Progenitor cell of endocrine pancreas (in vitro differentiated cells): ENCODE results near the gene PTBP1. TPM values are rescaled to one million over a fixed set of nuclear protein-coding genes. Genes with fewer than 3 reads are reported as not detected.

Experiments
- DNase-seq: peaks from one replicate; pipeline ENCODE4 v3.0.0; 2021; ENCODE audit warnings: low spot score; ENCODE audit not compliant: unreplicated experiment
- H3K27ac Mint-ChIP-seq: 2 replicates; pipeline ENCODE4 v1.8.0; 2021; ENCODE audit warnings: mild to moderate bottlenecking, moderate library complexity, mixed read lengths
- H3K27me3 Mint-ChIP-seq: 2 replicates; pipeline ENCODE4 v1.8.0; 2021; ENCODE audit warnings: mixed read lengths
- H3K36me3 Mint-ChIP-seq: 2 replicates; pipeline ENCODE4 v1.8.0; 2022; ENCODE audit warnings: mixed read lengths; ENCODE audit not compliant: insufficient read depth
- H3K4me1 Mint-ChIP-seq: 2 replicates; pipeline ENCODE4 v1.8.0; 2021; ENCODE audit warnings: low read depth, mixed read lengths
- H3K4me3 Mint-ChIP-seq: 2 replicates; pipeline ENCODE4 v1.8.0; 2021; ENCODE audit warnings: low read depth, mild to moderate bottlenecking, moderate library complexity, mixed read lengths
- H3K9me3 Mint-ChIP-seq: 2 replicates; pipeline ENCODE4 v1.8.0; 2021; ENCODE audit warnings: low read depth, mixed read lengths
- CTCF ChIP-seq: fragments of 200-600 bp; sonication (generic); IDR thresholded peaks from one replicate; pipeline ENCODE4 v1.5.0; 2021; ENCODE audit warnings: antibody characterized with exemption, mild to moderate bottlenecking; ENCODE audit not compliant: unreplicated experiment
- total RNA-seq: library from RNA; stranded (reverse); gene quantifications from 2 replicates; pipeline ENCODE4 v1.2.1, GENCODE V29; 2021

PTBP1 gene
- total RNA-seq, 1 donor from 2014 or later: 500 TPM

GRCh38 chr19:824885-825284 is 27.6 kb downstream of the PTBP1 start:
- H3K36me3 Mint-ChIP-seq: no peaks in the 10 kb centered on the region
- no peak overlapping the region for H3K4me3 Mint-ChIP-seq
- no peak for DNase-seq
- H3K27me3 Mint-ChIP-seq: no peaks in the 10 kb centered on the region
- no peak for TF ChIP-seq CTCF
- no peak overlapping the region for H3K27ac Mint-ChIP-seq
- H3K4me1 Mint-ChIP-seq: peaks cover 2% of the 10 kb centered on the region
- no peaks in the 10 kb centered on the region for H3K9me3 Mint-ChIP-seq

- Mint-ChIP-seq H3K4me3 (no peak overlapping the region), H3K27me3 (no peaks in the 10 kb centered on the region), H3K27ac (no peak overlapping the region), H3K4me1 (peaks cover 2% of the 10 kb centered on the region), H3K36me3 (no peaks in the 10 kb centered on the region), H3K9me3 (no peaks in the 10 kb centered on the region)
- TF ChIP-seq CTCF: no peak
- DNase-seq: no peak
These were observed 28.8 kb downstream of the PTBP1 start for GRCh38 chr19:825897-826644.

DNA sequence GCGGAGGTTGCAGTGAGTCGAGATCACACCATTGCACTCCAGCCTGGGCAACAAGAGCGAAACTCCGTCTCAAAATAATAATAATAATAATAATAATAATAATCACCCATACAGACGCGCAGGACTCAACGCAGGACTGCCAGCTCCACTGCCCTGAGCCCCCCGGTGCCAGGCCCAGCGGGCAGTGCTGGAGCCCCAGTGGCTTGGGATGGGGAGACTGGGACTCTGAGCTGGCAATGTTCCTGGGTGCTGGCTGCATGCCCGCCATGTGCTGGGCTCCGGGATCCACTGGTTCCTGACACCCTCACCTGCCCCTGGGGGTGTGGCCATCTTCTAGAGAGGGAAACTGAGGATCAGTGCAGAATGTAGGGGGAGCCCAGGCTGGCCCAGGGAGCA is 30.1 kb downstream of the PTBP1 start:
- no peak for DNase-seq
- no peaks in the 10 kb centered on the region for H3K27me3 Mint-ChIP-seq
- no peaks in the 10 kb centered on the region for H3K36me3 Mint-ChIP-seq
- no peaks in the 10 kb centered on the region for H3K9me3 Mint-ChIP-seq
- no peak for TF ChIP-seq CTCF
- H3K4me1 Mint-ChIP-seq: peaks cover 2% of the 10 kb centered on the region
- H3K4me3 Mint-ChIP-seq: no peak overlapping the region
- H3K27ac Mint-ChIP-seq: no peak overlapping the region

DNA sequence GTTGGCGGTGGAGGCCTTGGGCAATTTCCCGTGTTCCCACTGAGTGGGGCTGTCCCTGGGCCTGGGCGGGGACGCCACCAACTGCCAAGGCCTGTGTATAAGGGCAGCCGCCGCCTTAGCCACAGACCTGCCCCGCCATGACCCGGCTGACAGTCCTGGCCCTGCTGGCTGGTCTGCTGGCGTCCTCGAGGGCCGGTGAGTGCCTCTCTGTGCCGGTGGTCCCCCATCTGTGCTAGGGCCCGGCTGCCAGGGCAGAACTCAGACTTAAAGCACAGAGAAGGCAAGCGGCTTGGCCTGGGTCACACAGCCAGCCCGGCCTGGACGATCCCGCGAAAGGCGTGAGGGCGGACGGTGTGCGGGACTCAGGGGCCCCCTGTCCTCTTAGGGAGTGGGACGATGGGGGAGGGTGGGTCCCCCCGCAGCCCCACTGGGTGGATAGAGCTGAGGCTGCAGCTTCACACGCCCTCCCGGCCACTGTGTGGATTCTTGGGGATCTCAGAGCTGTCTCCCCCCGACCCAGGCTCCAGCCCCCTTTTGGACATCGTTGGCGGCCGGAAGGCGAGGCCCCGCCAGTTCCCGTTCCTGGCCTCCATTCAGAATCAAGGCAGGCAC is 30.6 kb downstream of the PTBP1 start, which contains the start of gene AZU1:
Gene AZU1 (plus strand): TSS at position 128 of the 612 bp plus-strand sequence. CDS start 10 bp downstream, at position 138.
- Mint-ChIP-seq H3K9me3 (no peaks in the 10 kb centered on the region), H3K36me3 (no peaks in the 10 kb centered on the region), H3K4me3 (no peak within 1 kb of the TSS), H3K27me3 (no peaks in the 10 kb centered on the region), H3K27ac (no peak within 1 kb of the TSS), H3K4me1 (peaks cover 2% of the 10 kb centered on the region)
- no peak for DNase-seq
- no peak for TF ChIP-seq CTCF

- H3K9me3 Mint-ChIP-seq: no peaks in the 10 kb centered on the region
- H3K27ac Mint-ChIP-seq: no peak overlapping the region
- no peak for DNase-seq
- H3K36me3 Mint-ChIP-seq: no peaks in the 10 kb centered on the region
- no peak for TF ChIP-seq CTCF
- no peaks in the 10 kb centered on the region for H3K4me1 Mint-ChIP-seq
- no peak overlapping the region for H3K4me3 Mint-ChIP-seq
- H3K27me3 Mint-ChIP-seq: peaks cover 2% of the 10 kb centered on the region
These were observed 32.0 kb downstream of the PTBP1 start for GRCh38 chr19:829129-829758.
